Activated CD4-positive, alpha-beta T cell treated with anti-CD3 and anti-CD28 coated beads, Interleukin-2, amount 50 U/mL, for 48 hours (primary cell): ENCODE data around the gene KCNJ10.

ENCODE experiments used
- DNase-seq, 2 experiments: peaks; one replicate each; pipeline ENCODE4 v3.0.0-alpha.2; 2020

The KCNJ10 gene

DNA sequence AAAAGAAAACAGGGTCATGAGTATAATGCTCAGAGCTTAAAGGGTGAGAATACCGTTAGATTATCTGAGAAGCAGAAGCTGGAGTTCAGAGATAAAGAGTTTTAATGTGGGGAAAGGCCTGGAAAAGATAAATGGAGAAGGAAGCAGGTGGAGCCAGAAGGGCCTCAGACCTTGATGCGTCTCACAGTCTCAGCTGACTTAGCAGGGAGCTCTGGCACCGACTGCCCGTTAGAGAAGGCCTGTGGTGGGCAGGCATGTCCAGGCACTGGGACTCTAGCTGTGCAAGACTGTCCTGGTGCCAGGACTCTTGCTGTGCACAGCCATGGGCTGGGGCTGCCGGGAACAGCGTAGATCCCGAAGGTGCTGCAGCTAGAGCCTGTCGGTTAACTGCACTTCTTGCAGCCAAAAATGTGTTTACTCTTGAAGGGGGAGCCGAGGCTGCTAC, 112.1 kb downstream of the KCNJ10 start:
- DNase-seq = no peak

- no peak for DNase-seq
These were observed 114.5 kb downstream of the KCNJ10 start for GRCh38 chr1:159955456-159955855.

- no peak for DNase-seq
These were observed 116.1 kb downstream of the KCNJ10 start, which contains the start of gene SLAMF9 for GRCh38 chr1:159953536-159954515. SLAMF9 (minus strand) TSS chr1:159954237; CDS start chr1:159954137, 100 bp downstream.

DNA sequence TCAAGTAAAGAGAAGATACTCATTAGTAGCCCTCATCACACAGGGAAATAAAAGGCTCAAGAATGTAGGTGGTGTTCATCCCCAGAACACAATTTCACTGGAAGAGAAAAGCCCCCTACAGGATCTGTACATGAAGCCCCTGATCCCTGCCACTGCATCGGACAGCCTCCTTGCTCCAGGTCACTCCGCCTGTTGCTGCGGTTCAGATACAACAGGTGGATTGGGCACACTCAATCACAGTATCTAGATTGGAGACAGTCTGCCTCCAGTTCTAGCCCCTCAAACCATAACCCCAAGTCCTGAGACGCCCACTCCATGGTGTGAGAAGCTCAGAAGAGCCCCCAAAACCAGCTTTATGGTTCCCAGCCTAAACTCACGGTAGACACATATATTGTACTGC, 117.0 kb downstream of the KCNJ10 start:
- DNase-seq = no peak

DNA sequence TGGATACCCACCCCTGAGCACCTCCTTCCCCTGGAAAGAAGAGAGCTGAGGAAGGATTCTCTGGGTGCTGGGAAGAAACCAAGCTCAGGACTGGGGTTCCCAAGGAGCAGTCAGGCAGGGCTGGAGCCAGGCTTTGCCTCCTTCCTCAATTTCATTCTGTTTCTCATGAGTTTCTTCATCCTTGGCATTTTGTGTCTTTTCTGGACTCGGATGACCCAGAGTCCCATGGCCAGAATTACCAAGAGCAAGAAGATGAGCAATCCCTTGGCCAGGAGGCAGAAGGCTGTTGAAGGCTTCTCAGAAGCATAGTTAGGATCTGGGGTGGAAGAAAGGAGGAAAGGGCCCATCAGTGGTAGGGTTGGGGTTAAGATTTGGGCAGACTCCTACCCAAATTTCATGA, 118.4 kb downstream of the KCNJ10 start:
- DNase-seq = no peak

- no peak for DNase-seq
These were observed 118.9 kb downstream of the KCNJ10 start for GRCh38 chr1:159951016-159951415.

DNA sequence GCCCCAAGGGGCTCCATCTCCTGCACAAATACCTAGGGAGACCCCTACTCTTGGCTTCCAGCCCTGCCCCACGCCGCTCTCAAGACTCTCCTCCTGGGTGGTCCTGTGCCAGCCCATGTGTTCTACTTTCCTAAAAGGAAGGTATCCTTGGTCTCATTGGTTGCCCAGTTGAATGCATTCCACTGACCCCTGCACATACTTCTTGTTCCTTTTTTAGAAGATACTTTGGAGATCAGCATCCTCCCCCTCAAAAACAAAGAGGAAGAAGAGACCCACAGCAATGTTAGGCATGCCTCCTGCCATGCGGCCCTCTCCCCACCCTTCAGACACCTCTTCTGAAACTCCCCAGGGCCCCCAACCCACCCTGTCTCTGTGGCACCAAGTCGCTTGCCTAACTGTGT, 120.0 kb downstream of the KCNJ10 start:
- DNase-seq = no peak

- DNase-seq = no peak
These were observed 120.8 kb downstream of the KCNJ10 start for GRCh38 chr1:159949123-159949522.
